Stimulated activated CD4-positive, alpha-beta T cell treated with anti-CD3 and anti-CD28 coated beads, Interleukin-15, amount 100 ng/mL, for 48 hours (primary cell): ENCODE data around the gene DQX1.

ENCODE experiments used
- DNase-seq, 2 donors: peaks; one replicate each; pipeline ENCODE4 v3.0.0-alpha.2; 2020; ENCODE audit warnings: low read depth in 2 of 2

DQX1 gene

DNA sequence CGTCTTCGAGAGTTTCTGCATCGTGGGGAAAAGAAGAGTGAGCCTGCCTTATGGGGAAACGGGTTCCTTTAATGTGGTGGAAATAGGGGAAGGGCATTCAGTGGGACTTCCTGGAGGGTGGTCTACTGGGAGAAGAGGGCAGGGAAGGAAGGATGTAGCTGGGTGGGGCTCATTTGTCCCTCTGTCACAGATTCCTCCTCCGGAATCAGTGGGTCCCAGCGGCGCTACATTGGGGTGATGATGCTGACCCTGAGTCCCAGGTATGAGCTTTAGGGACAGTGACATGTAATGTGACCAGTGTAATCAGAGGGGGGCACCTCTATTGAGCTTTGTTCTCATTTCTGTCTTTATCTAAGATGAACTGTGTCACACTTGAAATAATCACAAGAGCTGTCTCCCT is 5.6 kb upstream of the DQX1 start:
- no peak for DNase-seq

DNA sequence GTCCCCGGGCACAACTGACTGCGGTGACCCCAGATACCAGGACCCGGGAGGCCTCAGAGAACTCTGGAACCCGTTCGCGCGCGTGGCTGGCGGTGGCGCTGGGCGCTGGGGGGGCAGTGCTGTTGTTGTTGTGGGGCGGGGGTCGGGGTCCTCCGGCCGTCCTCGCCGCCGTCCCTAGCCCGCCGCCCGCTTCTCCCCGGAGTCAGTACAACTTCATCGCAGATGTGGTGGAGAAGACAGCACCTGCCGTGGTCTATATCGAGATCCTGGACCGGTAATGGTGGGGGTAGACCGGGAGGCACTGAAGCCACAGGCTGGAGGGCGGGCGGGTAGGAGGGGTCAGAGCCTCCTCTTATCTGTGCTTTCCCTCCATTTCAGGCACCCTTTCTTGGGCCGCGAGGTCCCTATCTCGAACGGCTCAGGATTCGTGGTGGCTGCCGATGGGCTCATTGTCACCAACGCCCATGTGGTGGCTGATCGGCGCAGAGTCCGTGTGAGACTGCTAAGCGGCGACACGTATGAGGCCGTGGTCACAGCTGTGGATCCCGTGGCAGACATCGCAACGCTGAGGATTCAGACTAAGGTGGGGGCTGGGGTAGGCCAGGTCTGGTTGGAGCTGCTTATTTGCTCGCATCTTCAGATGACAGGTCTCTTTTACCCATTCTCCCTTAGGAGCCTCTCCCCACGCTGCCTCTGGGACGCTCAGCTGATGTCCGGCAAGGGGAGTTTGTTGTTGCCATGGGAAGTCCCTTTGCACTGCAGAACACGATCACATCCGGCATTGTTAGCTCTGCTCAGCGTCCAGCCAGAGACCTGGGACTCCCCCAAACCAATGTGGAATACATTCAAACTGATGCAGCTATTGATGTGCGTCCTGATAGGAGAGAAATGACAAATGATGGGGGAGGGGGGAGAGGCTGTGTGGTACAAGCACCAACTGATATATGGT is 4.5 kb upstream of the DQX1 start:
- no peak for DNase-seq

DNA sequence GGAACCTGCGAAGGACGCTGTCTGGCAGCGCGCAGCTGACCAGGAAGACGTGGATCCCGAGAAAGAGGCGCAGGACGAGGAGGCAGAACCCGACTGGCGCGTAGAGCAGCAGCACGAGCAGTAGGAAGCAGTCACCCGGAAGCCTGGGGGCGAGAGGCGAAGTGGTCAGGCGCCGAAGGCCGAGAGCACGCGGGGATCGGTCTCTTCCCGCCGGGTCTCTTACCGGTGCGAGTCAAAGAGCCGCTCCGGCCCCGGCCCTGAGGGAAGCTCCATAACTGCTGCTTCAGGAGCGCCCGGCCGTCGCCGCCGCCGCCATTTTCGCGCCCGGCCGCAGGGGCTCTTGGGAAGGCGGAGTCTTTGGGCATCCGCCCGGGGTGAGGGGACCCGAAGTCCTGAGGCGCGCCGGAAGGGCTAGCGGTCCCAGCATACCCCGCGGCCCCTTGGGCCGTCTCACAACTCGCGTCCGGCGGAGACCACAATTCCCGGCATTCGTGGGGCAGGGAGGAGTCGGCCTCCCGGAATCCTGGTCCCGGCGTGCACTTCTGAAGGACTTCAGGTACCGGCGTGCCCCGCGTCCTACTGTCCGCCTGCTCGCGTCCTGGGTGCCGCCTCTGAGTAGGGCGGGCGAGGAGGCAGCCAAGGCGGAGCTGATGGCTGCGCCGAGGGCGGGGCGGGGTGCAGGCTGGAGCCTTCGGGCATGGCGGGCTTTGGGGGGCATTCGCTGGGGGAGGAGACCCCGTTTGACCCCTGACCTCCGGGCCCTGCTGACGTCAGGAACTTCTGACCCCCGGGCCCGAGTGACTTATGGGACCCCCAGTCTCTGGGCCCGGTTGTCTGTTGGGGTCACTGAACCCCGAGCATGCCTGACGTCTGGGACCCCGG is 3.6 kb upstream of the DQX1 start, which contains the start of the genes AUP1 and HTRA2:
Gene AUP1 (minus strand): TSS at position 350 of the 882 bp plus-strand sequence. CDS start 77 bp downstream, at position 273.
Gene HTRA2 (plus strand): TSS at position 577 of the 882 bp plus-strand sequence. CDS start 74 bp downstream, at position 651.
- DNase-seq, result peak; percentile 92 to 94

DNA sequence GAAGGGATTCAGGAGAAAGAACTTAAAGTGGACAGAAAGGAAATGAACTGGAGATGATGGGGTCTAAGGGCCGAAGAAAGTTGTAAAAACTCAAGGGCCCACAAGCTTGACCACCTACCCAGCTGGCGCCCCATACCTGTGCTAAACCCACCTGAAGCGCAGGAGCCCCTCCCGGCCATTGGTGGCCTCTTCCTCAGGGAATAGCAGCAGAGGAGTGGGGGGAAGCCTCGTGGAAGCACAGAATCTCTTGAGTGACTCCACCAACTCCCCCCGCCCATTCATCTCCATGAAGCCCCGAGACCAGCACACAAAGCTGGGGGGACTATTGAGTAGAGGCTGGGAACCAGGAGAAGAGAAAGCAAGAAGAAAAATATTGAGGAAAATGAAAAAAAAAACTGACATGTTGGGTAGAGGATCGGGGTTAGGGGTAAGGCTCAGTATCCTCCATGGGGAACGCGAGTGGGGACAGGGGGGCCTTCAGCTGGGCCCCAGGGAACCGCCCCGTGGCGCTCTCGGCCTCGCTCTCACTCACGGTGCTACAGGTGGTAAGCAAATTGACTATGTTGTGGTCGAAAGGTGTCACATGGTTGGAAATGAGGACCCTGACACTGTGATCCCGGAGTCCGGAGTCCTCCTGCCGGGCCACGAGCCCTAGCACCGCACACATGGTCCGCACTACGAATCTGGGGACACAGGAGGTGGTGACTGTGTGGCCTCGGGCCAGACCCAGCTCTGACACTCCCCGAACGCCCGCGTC is 2.7 kb upstream of the DQX1 start:
- no peak for DNase-seq

DNA sequence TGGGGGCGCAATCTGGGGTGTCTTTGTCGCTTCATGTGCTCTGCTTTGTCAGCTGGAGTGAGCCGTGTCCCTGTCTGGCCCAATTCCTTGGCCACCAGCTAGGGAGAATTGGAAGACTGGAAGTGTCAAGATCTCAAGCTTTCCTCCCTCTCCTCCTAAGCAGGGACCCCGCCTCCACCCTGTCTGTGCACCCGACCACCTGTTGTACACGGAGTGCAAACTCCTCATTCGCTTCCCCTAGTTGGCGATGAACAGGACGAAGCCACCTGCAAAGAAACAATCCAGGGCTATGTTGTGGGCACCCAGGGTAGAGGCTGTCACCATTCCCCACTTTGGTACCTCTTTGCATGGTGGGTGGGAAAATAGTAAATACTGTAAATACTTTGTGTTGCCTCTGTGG is 1.7 kb upstream of the DQX1 start:
- no peak for DNase-seq

DNA sequence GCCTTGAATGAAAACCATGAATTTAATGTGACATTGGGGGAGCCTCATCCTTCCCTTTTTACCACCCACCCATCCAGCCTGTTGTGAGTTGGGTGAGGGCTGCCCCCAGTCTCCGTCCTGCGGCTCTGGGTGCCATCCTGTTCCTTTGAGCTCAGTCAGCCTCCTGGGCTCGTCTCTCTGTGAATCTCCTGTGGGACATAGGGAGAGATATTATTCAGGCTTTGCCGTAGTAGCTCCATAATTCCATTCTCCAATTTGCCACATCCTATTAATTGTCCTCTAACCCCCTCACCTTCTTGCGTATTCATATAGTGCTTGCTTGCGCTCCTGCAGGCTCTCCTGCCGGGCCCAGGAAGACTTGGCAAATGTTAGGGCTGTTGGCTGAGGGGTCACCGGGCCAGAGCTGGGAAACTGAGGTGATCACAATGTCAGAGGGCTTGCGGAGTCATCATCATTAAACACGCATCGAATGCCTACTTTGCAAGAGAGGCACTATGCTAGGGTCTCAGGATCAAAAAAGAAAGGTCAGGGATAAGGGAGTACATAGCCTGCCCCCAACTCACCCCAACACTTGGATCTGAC is 709 bp upstream of the DQX1 start:
- no peak for DNase-seq

DNA sequence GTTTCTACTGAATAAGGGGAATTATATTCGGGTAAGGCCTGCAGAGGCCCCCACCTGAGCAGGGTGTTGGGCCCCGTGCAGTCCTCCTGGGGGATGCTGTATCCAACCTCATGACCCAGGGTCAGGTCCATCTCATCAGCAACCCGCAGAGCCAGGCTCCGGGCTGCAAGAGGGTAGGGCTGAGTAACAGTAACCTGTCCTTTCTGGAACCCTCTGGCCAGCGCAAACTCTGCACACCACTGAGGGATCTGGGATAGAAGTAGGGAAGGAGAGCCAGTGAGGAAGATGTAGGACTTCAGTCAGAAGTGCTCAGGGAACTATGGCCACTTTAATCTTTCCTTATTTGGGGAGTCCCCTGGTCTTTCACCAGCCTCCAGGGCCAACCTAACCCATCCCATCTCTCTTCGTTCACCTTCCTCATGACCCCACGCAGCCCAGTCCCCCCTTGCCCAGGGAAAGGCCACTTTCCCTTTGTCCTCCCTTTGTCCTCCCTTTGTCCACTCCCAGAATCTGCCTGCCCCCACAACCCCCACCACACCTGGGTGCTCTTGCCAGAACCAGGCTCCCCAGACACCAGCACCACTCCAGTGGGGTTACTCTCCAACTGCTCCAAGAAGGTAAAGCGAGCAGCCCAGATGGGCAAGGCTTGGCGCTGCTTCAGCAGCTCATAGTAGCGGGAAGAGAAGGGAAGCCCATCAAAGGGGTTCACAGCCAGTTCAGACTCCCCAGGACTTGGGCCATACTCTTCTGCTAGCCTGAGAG is 895 bp downstream of the DQX1 start:
- DNase-seq, result no peak

DNA sequence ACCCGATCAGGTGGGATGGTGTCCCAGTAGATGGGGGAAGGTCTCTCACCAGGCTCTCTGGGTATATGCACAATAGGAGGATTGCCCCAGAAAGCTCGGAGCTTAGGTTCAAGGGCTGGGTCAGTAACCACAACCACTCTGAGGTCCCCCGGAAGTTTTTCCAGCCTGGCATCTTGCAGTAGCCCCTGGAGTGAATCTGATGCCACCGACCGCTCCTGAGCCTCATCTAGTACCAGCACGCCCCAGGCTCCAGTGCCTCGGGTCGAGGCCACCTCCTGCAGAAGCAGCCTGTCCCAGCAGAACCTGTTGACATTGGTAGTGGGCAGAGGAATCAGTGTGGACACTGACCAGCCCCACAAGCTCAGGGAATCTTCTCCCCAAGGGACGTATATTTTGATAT is 2.0 kb downstream of the DQX1 start:
- DNase-seq, result no peak

DNA sequence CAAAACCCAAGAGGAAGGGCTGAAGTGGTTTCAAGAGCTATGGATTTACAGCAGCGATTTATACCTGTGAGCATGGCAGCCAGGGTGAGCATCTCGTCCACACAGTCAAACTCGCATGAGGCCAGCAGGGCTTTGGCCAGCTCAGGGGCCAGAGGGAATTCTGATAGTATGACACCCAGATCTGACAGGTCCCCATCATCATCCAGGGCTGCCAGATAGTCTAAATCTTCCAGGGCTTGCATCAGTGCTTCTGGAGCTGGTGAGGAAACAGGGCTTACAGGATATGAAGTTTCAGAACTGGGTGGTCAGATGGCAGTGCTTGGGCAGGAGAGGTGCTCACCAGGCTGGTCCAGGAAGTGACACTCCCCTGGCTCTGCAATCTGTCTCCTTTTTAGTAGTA is 3.5 kb downstream of the DQX1 start:
- DNase-seq, result no peak

DNA sequence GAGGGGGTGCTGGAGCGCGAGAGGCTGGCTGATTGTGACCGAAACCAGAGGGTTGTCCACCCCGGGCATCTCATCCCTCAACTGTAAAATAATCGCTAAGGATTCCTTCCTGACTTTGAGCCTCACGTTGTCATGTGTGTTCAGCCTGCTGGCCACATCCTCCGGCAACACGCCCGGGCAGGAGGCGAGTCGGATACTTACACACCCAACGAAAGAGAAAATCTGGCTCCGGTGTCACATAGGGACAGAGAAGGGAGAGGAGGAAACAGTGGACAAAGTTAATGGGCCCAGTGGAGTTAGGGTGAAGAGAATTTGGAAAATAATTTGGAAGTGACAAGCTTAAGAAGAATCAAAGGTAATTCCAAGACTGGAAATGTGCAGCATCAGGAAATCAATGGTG is 9.4 kb downstream of the DQX1 start:
- DNase-seq, result no peak

DNA sequence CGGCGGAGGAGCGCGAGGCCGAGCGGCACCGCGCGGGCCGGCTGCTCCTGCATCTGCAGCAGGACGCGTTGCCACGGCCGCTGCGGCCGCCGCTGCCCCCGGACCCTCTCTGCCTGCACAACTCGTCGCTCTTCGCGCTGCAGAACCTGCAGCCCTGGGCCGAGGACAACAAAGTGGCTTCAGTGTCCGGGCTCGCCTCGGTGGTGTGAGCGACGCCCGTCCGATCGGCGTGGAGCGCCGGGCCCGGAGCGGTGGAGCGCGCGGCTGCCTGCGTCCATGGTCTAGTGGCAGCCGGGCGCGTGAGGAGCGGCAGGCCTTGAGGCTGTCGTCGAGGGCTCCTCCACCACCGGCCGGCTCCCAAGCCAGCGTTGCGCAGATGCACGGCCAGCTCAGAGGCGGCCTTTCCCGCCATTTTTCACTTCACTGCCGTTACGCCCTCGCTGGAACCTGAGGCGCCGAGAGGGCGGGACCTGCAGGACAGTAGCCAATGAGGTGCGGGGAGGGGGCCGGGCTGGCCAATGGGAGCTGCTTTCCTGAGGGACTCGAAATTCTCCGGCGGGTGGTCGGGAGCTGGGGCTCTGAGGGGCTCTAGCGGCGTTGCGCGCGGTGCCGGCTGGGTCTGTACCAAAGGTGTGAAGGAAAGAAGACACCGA is 9.9 kb downstream of the DQX1 start:
- peak; percentile 63 to 72 for DNase-seq

DNA sequence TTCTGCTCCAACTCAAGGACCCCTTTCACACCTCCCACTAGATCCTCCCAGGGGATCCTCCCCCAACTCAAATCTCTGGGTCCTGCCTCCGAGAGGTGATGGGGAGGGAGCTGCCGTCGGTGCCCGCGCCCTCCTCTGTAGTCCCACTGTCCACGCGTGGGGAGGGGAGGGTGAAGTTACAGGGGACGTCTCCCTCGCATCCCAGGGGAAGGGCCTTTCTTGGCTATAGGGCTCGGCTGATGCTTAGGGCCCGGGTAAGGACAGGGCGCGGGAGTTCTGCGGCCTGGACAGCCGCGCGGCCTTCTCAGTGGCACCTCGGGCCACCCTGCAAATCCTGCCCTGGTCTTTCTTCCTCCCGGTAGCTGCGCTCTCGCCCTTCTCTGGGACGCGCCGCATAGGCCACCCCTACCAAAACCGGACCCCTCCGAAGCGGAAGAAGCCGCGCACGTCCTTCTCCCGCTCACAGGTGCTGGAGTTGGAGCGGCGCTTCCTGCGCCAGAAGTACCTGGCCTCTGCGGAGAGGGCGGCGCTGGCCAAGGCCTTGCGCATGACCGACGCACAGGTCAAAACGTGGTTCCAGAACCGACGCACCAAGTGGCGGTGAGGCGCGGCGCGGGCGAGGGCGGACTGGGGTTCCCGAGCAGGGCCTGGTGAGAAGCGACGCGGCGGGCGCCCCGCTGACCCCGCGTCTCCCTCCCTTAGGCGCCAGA is 10.6 kb downstream of the DQX1 start:
- DNase-seq, result no peak

DNA sequence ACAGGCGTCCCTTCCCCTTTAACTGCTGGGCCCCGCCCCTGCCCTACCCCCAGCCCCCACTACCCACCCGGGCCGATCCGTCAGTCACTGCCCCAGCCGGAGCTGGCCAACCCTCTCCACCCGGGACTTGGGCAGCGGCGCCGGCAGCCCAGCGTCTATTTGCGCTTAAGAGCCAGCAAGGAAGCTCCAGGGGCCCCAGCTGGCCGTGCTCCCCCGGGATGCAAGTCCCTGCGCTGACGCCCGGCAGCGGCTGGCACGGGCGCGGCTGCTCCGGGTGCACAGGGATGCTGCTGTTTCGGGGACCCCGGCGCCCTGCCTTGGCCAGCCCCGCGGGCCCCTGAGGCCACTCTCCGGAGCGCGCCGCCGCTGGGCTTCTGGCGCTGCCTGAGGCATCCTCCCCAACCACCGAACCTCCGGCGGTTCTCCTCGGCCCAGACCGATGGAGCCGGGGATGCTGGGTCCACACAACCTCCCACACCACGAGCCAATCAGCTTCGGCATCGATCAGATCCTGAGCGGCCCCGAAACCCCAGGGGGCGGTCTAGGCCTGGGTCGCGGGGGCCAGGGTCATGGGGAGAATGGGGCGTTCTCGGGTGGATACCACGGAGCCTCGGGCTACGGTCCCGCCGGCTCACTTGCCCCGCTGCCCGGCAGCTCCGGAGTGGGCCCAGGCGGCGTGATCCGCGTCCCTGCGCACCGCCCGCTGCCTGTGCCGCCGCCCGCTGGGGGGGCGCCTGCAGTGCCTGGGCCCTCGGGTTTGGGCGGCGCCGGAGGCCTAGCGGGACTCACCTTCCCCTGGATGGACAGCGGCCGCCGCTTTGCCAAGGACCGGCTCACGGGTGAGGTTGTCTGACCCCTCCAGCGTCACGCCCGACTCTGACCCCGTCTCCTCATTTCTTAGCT is 11.4 kb downstream of the DQX1 start, which contains the start of gene TLX2:
Gene TLX2 (plus strand): TSS at position 83 of the 903 bp plus-strand sequence. CDS start 357 bp downstream, at position 440.
- no peak for DNase-seq

DNA sequence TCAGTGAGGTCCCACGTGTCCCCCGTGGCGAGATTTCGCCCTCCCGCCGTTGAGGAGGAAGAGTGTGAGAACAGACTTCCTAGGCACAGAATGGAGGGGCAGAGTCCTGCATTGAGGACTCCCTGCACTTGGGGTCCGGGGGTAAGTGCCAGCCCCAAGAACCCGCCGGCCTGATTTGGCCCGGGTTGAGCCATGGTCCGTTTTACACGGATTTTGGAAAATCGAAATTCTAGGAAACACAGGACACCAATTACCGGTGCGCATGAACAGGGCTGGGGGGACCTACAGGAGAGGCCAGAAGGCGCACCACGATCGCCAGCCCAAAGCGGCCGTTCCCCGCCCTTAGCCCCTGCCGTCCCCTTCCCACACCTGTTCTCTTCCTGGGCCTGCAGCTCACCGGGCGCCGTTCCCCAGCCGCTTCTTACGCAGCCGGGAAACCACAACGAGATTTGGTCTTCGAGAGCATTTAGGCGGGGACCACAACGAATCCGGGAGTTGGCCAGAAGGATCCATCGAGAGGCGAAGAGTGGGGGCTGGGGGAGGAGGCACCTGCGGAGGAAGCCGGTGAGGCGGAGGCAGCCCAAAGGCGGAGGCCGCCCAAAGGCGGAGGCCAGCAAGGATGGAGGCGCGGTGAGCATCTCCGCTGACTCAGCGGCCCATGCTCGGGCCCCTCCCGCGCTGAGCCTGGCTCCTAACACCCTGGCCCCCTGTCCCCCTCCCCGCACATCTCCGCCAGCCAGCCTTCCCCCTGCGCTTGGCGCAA is 12.2 kb downstream of the DQX1 start:
- no peak for DNase-seq

DNA sequence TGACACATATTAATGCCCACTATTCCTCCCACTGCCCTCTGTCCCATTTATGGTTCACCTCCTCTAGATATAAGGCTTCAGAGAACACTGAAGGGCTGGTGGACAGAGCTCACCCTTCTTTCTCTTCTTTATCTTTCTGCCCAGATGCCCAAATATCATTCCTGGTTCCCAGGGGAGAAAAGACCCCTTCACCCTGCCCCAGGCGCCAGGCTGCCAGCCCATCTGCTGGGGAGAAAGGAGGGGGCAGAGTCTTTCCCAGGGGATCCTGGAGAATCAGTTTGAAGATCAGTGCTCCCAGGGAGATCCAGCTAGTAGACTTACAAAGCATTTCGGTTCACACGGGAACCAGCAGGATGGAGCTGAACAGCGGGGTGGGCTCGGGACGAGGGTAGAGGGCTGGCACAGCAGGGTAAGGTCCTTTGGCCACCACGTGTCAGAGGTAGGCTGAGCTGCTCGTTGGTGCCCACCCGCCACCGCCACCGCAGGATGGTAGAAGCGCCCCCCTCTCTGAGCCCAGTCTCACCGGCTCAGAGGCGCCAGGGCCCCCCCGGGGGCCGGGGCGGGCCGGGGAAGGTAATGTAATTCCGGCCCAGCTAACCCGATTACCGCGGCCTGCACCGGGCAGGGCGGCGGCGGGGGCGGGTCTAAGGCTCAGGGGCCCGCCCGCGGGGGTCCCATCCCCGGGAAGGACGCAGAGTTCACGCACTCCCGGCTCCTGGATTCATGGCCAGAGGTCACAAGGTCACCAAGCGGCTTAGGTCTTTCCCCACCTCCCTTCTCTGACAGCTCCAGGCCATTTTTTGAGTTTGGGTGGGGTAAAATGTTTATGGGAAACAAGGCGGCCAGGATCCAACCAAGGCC is 13.1 kb downstream of the DQX1 start:
- no peak for DNase-seq
